SIG-M5 treated with dmso at 0.1 percent for 504 hours (cell line): ENCODE data around the gene BTG4.

Source experiments
- DNase-seq: peaks from one replicate; lab custom pipeline; 2025; ENCODE audit not compliant: unreplicated experiment; lab: John Stamatoyannopoulos, UW

The BTG4 gene

GRCh38 chr11:111456859-111457730 lies 55.1 kb downstream of the BTG4 start:
- DNase-seq, result no peak

- DNase-seq, result no peak
Measured at GRCh38 chr11:111456086-111456858, 55.9 kb downstream of the BTG4 start.

GRCh38 chr11:111455291-111456085 lies 56.7 kb downstream of the BTG4 start:
- DNase-seq, result no peak

GRCh38 chr11:111454561-111455192 lies 57.5 kb downstream of the BTG4 start:
- no peak for DNase-seq

GRCh38 chr11:111452817-111453552 lies 59.2 kb downstream of the BTG4 start:
- DNase-seq, result no peak

GRCh38 chr11:111452146-111452545 lies 60.0 kb downstream of the BTG4 start:
- no peak for DNase-seq

GRCh38 chr11:111450480-111451320 lies 61.5 kb downstream of the BTG4 start:
- DNase-seq, result no peak

GRCh38 chr11:111449696-111450479 lies 62.3 kb downstream of the BTG4 start:
- no peak for DNase-seq

GRCh38 chr11:111448831-111449557 lies 63.2 kb downstream of the BTG4 start:
- no peak for DNase-seq

- no peak for DNase-seq
Measured at GRCh38 chr11:111448414-111448813, 63.8 kb downstream of the BTG4 start.

- DNase-seq, result no peak
Measured at GRCh38 chr11:111447931-111448330, 64.3 kb downstream of the BTG4 start.

GRCh38 chr11:111447112-111447471 lies 65.1 kb downstream of the BTG4 start:
- DNase-seq, result no peak

- peak; percentile 97 for DNase-seq
Measured at GRCh38 chr11:111446404-111447111, 65.6 kb downstream of the BTG4 start.

GRCh38 chr11:111445586-111445985 lies 66.6 kb downstream of the BTG4 start:
- DNase-seq, result no peak
